Breast epithelium (tissue), 4 donors: ENCODE results near the gene TPPP. TPM values are rescaled to one million over a fixed set of nuclear protein-coding genes. Genes with fewer than 3 reads are reported as not detected.

Experiments used
- DNase-seq, 2 donors: peaks; one replicate each; pipeline ENCODE4 v3.0.0-alpha.2; 2019; ENCODE audit warnings: low spot score in 2 of 2
- H3K27ac ChIP-seq, 2 donors: fragments of 200-600 bp; sonication (generic) in 1 of 2; one replicate each; pipeline ENCODE4 v1.5.1; 2016 to 2019; ENCODE audit warnings: mild to moderate bottlenecking in 1 of 2
- H3K27me3 ChIP-seq, 2 donors: fragments of 200-600 bp; sonication (generic) in 1 of 2; one replicate each; pipeline versions ENCODE4 v1.5.1 to v1.6.0; 2017 to 2019; ENCODE audit warnings: control low read depth in 1 of 2, mild to moderate bottlenecking in 1 of 2
- H3K36me3 ChIP-seq: fragments of 200-600 bp; one replicate; pipeline ENCODE4 v1.5.1; 2019
- H3K4me1 ChIP-seq, 2 donors: fragments of 200-600 bp; sonication (generic); one replicate each; pipeline ENCODE4 v1.5.1; 2016 to 2019; ENCODE audit warnings: control low read depth in 1 of 2
- H3K4me3 ChIP-seq, 3 donors: fragments of 200-600 bp; sonication (generic); 1 replicate in 2 of 3; 2 replicates in 1 of 3; pipeline ENCODE4 v1.5.1; 2016 to 2019; ENCODE audit warnings: mild to moderate bottlenecking in 3 of 3, moderate library complexity in 2 of 3
- H3K9me3 ChIP-seq, 2 donors: fragments of 200-600 bp; sonication (generic) in 1 of 2; one replicate each; pipeline ENCODE4 v1.5.1; 2016 to 2019; ENCODE audit warnings: control low read depth in 1 of 2
- CTCF ChIP-seq, 3 donors: fragments of 450-650 bp; IDR thresholded peaks; one replicate each; pipeline ENCODE4 v1.5.1; 2016 to 2017; ENCODE audit warnings: antibody characterized with exemption in 3 of 3, mild to moderate bottlenecking in 3 of 3, moderate library complexity in 3 of 3
- POLR2A ChIP-seq: fragments of 450-650 bp; IDR thresholded peaks from one replicate; pipeline ENCODE4 v1.6.1; 2016; ENCODE audit warnings: antibody characterized with exemption, mild to moderate bottlenecking, moderate library complexity
- POLR2AphosphoS5 ChIP-seq, 3 donors: sonication (generic); formaldehyde crosslinking; IDR thresholded peaks; one replicate each; pipeline ENCODE4 v1.6.1; 2017; ENCODE audit warnings: antibody characterized with exemption in 3 of 3
- intact Hi-C: fragments of 100-400 bp; cut with DNase I; formaldehyde crosslinking; loops from one replicate; pipeline ENCODE4 v1.15.1; 2023; ENCODE audit warnings: low total_unique reads
- total RNA-seq, 3 donors: library from RNA; depleted of rRNA; stranded (reverse); fragments of >200 nt; gene quantifications; one replicate each; pipeline ENCODE4 v1.1.0, GENCODE V29; 2016

The TPPP gene
- total RNA-seq, 3 donors from 2014 or later = 2.9 to 4.3 (median 3.4) TPM

GRCh38 chr5:625516-625915, 67.6 kb downstream of the TPPP start:
- Histone ChIP-seq H3K36me3 (no peaks in the 10 kb centered on the region), H3K27me3 (no peaks in the 10 kb centered on the region), H3K4me3 (no peak overlapping the region), H3K27ac (no peak overlapping the region), H3K4me1 (no peaks in the 10 kb centered on the region), H3K9me3 (no peaks in the 10 kb centered on the region)
- TF ChIP-seq POLR2AphosphoS5 (IDR thresholded peaks at IDR 0.05) = no peak
- no peak for TF ChIP-seq POLR2A
- peak in 1 of 2 donors; percentile 12 for DNase-seq
- intact Hi-C loops = no loop called here

GRCh38 chr5:624951-625230, 68.3 kb downstream of the TPPP start:
- no peaks in the 10 kb centered on the region for H3K36me3 ChIP-seq
- H3K27ac ChIP-seq = no peak overlapping the region
- intact Hi-C loops = no loop called here
- no peak for TF ChIP-seq POLR2A
- no peak for TF ChIP-seq POLR2AphosphoS5 (IDR thresholded peaks at IDR 0.05)
- no peak for TF ChIP-seq CTCF (IDR thresholded peaks at IDR 0.05)
- H3K4me1 ChIP-seq = no peaks in the 10 kb centered on the region
- no peak for DNase-seq
- H3K4me3 ChIP-seq = no peak overlapping the region
- no peaks in the 10 kb centered on the region for H3K9me3 ChIP-seq
- H3K27me3 ChIP-seq = no peaks in the 10 kb centered on the region

GRCh38 chr5:624118-624950, 68.8 kb downstream of the TPPP start:
- no peaks in the 10 kb centered on the region for H3K9me3 ChIP-seq
- TF ChIP-seq POLR2AphosphoS5 (IDR thresholded peaks at IDR 0.05) (no peak), CTCF (IDR thresholded peaks at IDR 0.05) (no peak), POLR2A (no peak)
- no peaks in the 10 kb centered on the region for H3K27me3 ChIP-seq
- intact Hi-C loops = no loop called here
- no peak overlapping the region for H3K27ac ChIP-seq
- no peak for DNase-seq
- no peaks in the 10 kb centered on the region for H3K4me1 ChIP-seq
- no peaks in the 10 kb centered on the region for H3K36me3 ChIP-seq
- H3K4me3 ChIP-seq = no peak overlapping the region

- H3K9me3 ChIP-seq = no peaks in the 10 kb centered on the region
- H3K36me3 ChIP-seq = no peaks in the 10 kb centered on the region
- TF ChIP-seq CTCF (IDR thresholded peaks at IDR 0.05) = no peak
- TF ChIP-seq POLR2AphosphoS5 (IDR thresholded peaks at IDR 0.05) = no peak
- no peak for TF ChIP-seq POLR2A
- H3K4me3 ChIP-seq = no peak overlapping the region
- intact Hi-C loops = no loop called here
- no peaks in the 10 kb centered on the region for H3K27me3 ChIP-seq
- no peak for DNase-seq
- H3K4me1 ChIP-seq = no peaks in the 10 kb centered on the region
- no peak overlapping the region for H3K27ac ChIP-seq
Measured at GRCh38 chr5:623531-623930, 69.6 kb downstream of the TPPP start.

GRCh38 chr5:622946-623522, 70.1 kb downstream of the TPPP start:
- no peaks in the 10 kb centered on the region for H3K9me3 ChIP-seq
- peak in 1 of 2 donors; percentile 39 for DNase-seq
- H3K4me1 ChIP-seq = no peaks in the 10 kb centered on the region
- H3K4me3 ChIP-seq = no peak overlapping the region
- H3K36me3 ChIP-seq = no peaks in the 10 kb centered on the region
- H3K27ac ChIP-seq = no peak overlapping the region
- no peaks in the 10 kb centered on the region for H3K27me3 ChIP-seq
- TF ChIP-seq CTCF (IDR thresholded peaks at IDR 0.05) (no peak), POLR2AphosphoS5 (IDR thresholded peaks at IDR 0.05) (no peak), POLR2A (no peak)
- intact Hi-C loops = no loop called here
